Glutamatergic neuron (in vitro differentiated cells): ENCODE results near the gene ZNF19. TPM values are rescaled to one million over a fixed set of nuclear protein-coding genes. Genes with fewer than 3 reads are reported as not detected.

Experiments used
- DNase-seq: peaks from one replicate; pipeline ENCODE4 v3.0.0; 2022
- H3K27ac Mint-ChIP-seq: one replicate; pipeline ENCODE4 v1.8.0; 2020; ENCODE audit warnings: mild to moderate bottlenecking, mixed read lengths, inconsistent platforms; ENCODE audit not compliant: unreplicated experiment
- H3K27me3 Mint-ChIP-seq: one replicate; pipeline ENCODE4 v1.8.0; 2020; ENCODE audit warnings: mild to moderate bottlenecking, moderate library complexity, mixed read lengths, inconsistent platforms; ENCODE audit not compliant: unreplicated experiment
- H3K36me3 Mint-ChIP-seq: one replicate; pipeline ENCODE4 v1.8.0; 2020; ENCODE audit warnings: mild to moderate bottlenecking, mixed read lengths, inconsistent platforms; ENCODE audit not compliant: unreplicated experiment
- H3K4me1 Mint-ChIP-seq: one replicate; pipeline ENCODE4 v1.8.0; 2020; ENCODE audit warnings: mild to moderate bottlenecking, low read depth, mixed read lengths, inconsistent platforms; ENCODE audit not compliant: unreplicated experiment
- H3K4me3 Mint-ChIP-seq: one replicate; pipeline ENCODE4 v1.8.0; 2020; ENCODE audit warnings: mild to moderate bottlenecking, mixed read lengths, inconsistent platforms; ENCODE audit not compliant: unreplicated experiment
- H3K9me3 Mint-ChIP-seq: one replicate; pipeline ENCODE4 v1.8.0; 2020; ENCODE audit warnings: mild to moderate bottlenecking, moderate library complexity, mixed read lengths, inconsistent platforms; ENCODE audit not compliant: unreplicated experiment
- CTCF ChIP-seq: fragments of 200-600 bp; sonication (generic); IDR thresholded peaks from one replicate; pipeline ENCODE4 v1.5.0; 2021; ENCODE audit not compliant: partially characterized antibody, unreplicated experiment
- total RNA-seq: library from RNA; stranded (reverse); fragmentation: NEBNext Ultra II Directional; extraction: Animal tissue kit (Norgen Biotek cat#: 25700); gene quantifications from one replicate; pipeline ENCODE4 v1.2.1, GENCODE V29; 2021; ENCODE audit not compliant: unreplicated experiment

The ZNF19 gene
- total RNA-seq, 1 donor from 2014 or later: 9.3 TPM

GRCh38 chr16:71479420-71479819, 9.7 kb downstream of the ZNF19 start:
- peaks cover 4% of the 10 kb centered on the region for H3K4me1 Mint-ChIP-seq
- DNase-seq: no peak
- H3K4me3 Mint-ChIP-seq: no peak overlapping the region
- H3K27me3 Mint-ChIP-seq: peaks cover 1% of the 10 kb centered on the region
- TF ChIP-seq CTCF: peak; percentile 41
- H3K27ac Mint-ChIP-seq: no peak overlapping the region
- H3K36me3 Mint-ChIP-seq: peaks cover 8% of the 10 kb centered on the region
- H3K9me3 Mint-ChIP-seq: peaks cover 2% of the 10 kb centered on the region

- TF ChIP-seq CTCF: no peak
- no peak overlapping the region for H3K27ac Mint-ChIP-seq
- no peak for DNase-seq
- H3K4me1 Mint-ChIP-seq: no peaks in the 10 kb centered on the region
- H3K4me3 Mint-ChIP-seq: no peak overlapping the region
- no peaks in the 10 kb centered on the region for H3K9me3 Mint-ChIP-seq
- peaks cover 1% of the 10 kb centered on the region for H3K27me3 Mint-ChIP-seq
- H3K36me3 Mint-ChIP-seq: peaks cover 8% of the 10 kb centered on the region
Measured at GRCh38 chr16:71476457-71477124, 12.5 kb downstream of the ZNF19 start.

- Mint-ChIP-seq H3K36me3 (peaks cover 8% of the 10 kb centered on the region), H3K27me3 (peaks cover 4% of the 10 kb centered on the region), H3K4me3 (no peak overlapping the region), H3K27ac (no peak overlapping the region), H3K9me3 (no peaks in the 10 kb centered on the region), H3K4me1 (no peaks in the 10 kb centered on the region)
- no peak for DNase-seq
- no peak for TF ChIP-seq CTCF
Measured at GRCh38 chr16:71474864-71475263, 14.3 kb downstream of the ZNF19 start.

GRCh38 chr16:71473891-71474290, 15.2 kb downstream of the ZNF19 start:
- Mint-ChIP-seq H3K4me1 (no peaks in the 10 kb centered on the region), H3K9me3 (no peaks in the 10 kb centered on the region), H3K36me3 (peaks cover 8% of the 10 kb centered on the region), H3K27ac (no peak overlapping the region), H3K27me3 (peaks cover 2% of the 10 kb centered on the region), H3K4me3 (no peak overlapping the region)
- TF ChIP-seq CTCF: no peak
- no peak for DNase-seq

- peaks cover 8% of the 10 kb centered on the region for H3K36me3 Mint-ChIP-seq
Measured at GRCh38 chr16:71472931-71473330, 16.2 kb downstream of the ZNF19 start.

More at GRCh38 chr16:71472931-71473330, 16.2 kb downstream of the ZNF19 start:
- no peak for TF ChIP-seq CTCF
- no peak for DNase-seq
- Mint-ChIP-seq H3K4me3 (no peak overlapping the region), H3K27ac (no peak overlapping the region), H3K27me3 (peaks cover 2% of the 10 kb centered on the region), H3K4me1 (no peaks in the 10 kb centered on the region), H3K9me3 (no peaks in the 10 kb centered on the region)
